Transverse colon (tissue), 4 donors: Measurements from ENCODE around the gene SURF6. TPM values are rescaled to one million over a fixed set of nuclear protein-coding genes. Genes with fewer than 3 reads are reported as not detected.
"Not testable (repeated sequence)": the region's sequence is repeated elsewhere in the genome, so short reads cannot be mapped to it uniquely, and the experiment has no call there.

ENCODE experiments used
- DNase-seq: peaks from one replicate; pipeline ENCODE4 v3.0.0-alpha.2; 2019
- H3K27ac ChIP-seq, 4 donors: fragments of 200-600 bp; sonication (generic); 2 replicates each; pipeline ENCODE4 v1.5.1; 2016 to 2018; ENCODE audit warnings: inconsistent platforms in 4 of 4
- H3K27me3 ChIP-seq: fragments of 200-600 bp; sonication (generic); 2 replicates; pipeline ENCODE4 v1.5.1; 2017; ENCODE audit warnings: inconsistent platforms
- H3K36me3 ChIP-seq, 4 donors: fragments of 200-600 bp; sonication (generic); 2 replicates each; pipeline ENCODE4 v1.5.1; 2017 to 2019; ENCODE audit warnings: inconsistent platforms in 4 of 4
- H3K4me1 ChIP-seq, 4 donors: fragments of 200-600 bp; sonication (generic); 2 replicates each; pipeline ENCODE4 v1.5.1; 2017 to 2020; ENCODE audit warnings: inconsistent platforms in 4 of 4
- H3K4me3 ChIP-seq, 4 donors: fragments of 200-600 bp; sonication (generic); 1 replicate in 1 of 4; 2 replicates in 3 of 4; pipeline versions ENCODE4 v1.5.1 to v1.6.1; 2017 to 2019; ENCODE audit warnings: inconsistent platforms in 4 of 4
- H3K9me3 ChIP-seq, 2 donors: fragments of 200-600 bp; sonication (generic); 2 replicates each; pipeline ENCODE4 v1.5.1; 2017 to 2019; ENCODE audit warnings: inconsistent platforms in 2 of 2
- CTCF ChIP-seq, 5 experiments: fragments of 200-600 bp in 3 of 5; fragments of 450-650 bp in 2 of 5; sonication (generic) in 3 of 5; IDR thresholded peaks; 1 replicate in 2 of 5; 2 replicates in 3 of 5; pipeline ENCODE4 v1.5.1; 2016 to 2017; ENCODE audit warnings: antibody characterized with exemption in 5 of 5, inconsistent platforms in 3 of 5, mild to moderate bottlenecking in 2 of 5, moderate library complexity in 1 of 5
- EP300 ChIP-seq: sonication (generic); formaldehyde crosslinking; IDR thresholded peaks from one replicate; pipeline ENCODE4 v1.6.1; 2017; ENCODE audit warnings: antibody characterized with exemption, low read depth
- POLR2A ChIP-seq: fragments of 450-650 bp; IDR thresholded peaks from one replicate; pipeline ENCODE4 v1.6.1; 2016; ENCODE audit warnings: antibody characterized with exemption, mild to moderate bottlenecking, moderate library complexity
- POLR2AphosphoS5 ChIP-seq, 3 donors: sonication (generic); formaldehyde crosslinking; IDR thresholded peaks; one replicate each; pipeline ENCODE4 v1.6.1; 2016; ENCODE audit warnings: antibody characterized with exemption in 3 of 3
- WGBS, 2 donors: methylation state at CpG; one replicate each; pipeline ENCODE4 v1.1.5; 2018; ENCODE audit warnings: low coverage in 1 of 2; 5-methylcytosine and 5-hydroxymethylcytosine counted together
- in situ Hi-C, 4 donors: fragments of 200-750 bp; cut with MboI; loops; one replicate each; pipeline versions ENCODE4 v1.15.0 to v1.15.1; 2017; ENCODE audit warnings: low sequenced_read_pairs in 3 of 4, low pct_ligation_motif_present in 1 of 4, low pct_unique_long_range_greater_than_20kb in 1 of 4
- intact Hi-C: fragments of 100-400 bp; cut with DNase I; formaldehyde crosslinking; loops from one replicate; pipeline ENCODE4 v1.15.1; 2023; ENCODE audit warnings: low total_unique reads
- total RNA-seq, 4 donors: library from RNA; depleted of rRNA; stranded (reverse); fragments of >200 nt; gene quantifications; one replicate each; pipeline ENCODE4 v1.1.0, GENCODE V29; 2016

Gene SURF6
- total RNA-seq, 4 donors from 2014 or later, result 18.1 to 61.3 (median 22.5) TPM

DNA sequence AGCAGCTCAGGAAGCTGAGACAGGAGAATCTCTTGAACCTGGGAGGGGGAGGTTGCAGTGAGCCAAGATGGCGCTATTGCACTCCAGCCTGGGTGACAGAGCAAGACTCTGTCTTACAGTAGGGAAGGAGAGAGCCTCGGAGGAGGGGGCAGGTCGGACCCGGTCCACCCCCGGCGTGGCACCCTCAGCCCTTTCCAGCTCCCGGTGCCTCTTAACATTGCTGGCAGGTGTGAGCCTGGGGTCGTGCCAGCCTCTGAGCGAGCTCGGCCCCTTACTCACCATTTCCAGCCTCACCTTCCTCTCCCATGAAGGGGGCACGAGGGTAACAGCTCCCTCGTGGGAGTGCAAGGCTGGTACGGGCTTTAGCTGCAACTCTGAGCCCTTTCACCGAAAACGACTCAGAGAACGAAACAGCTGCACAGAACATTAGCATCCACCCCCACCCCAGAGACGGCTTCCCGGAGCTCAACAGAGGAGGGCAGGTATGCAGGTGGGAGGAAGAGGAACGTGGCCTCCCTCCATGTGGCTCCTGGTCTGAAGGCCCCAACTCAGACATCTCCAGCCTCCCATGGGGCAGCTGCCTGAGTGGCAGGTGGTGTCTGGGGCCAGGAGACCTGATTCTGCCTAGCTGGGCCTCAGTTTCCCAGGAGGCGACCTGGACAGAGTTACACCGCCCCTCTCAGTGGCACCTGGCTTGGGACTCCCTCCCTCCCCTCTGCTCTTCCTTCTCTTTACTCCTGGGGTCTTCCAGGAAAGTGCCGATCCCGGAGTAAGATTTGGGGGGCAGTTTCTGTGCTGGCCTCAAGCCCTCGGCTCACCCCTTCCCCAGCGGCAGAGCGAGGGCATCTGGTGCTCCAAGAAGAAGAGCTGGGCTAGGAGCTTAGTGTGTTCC, 32.5 kb downstream of the SURF6 start:
- H3K27ac ChIP-seq, result no peak overlapping the region
- DNase-seq, result no peak
- no peaks in the 10 kb centered on the region for H3K36me3 ChIP-seq
- WGBS, 2 donors, result 72% methylated on average over 26 of the region's 26 CpGs; no CpG with 5 or more reads in 1 of the 2 donors
- no peaks in the 10 kb centered on the region for H3K27me3 ChIP-seq
- in situ Hi-C loops, result no loop called here
- no peaks in the 10 kb centered on the region for H3K4me1 ChIP-seq
- no peak overlapping the region for H3K4me3 ChIP-seq
- intact Hi-C loops, result no loop called here
- TF ChIP-seq POLR2A (no peak), CTCF (IDR thresholded peaks at IDR 0.05) (no peak), EP300 (no peak), POLR2AphosphoS5 (IDR thresholded peaks at IDR 0.05) (no peak)
- no peaks in the 10 kb centered on the region for H3K9me3 ChIP-seq

DNA sequence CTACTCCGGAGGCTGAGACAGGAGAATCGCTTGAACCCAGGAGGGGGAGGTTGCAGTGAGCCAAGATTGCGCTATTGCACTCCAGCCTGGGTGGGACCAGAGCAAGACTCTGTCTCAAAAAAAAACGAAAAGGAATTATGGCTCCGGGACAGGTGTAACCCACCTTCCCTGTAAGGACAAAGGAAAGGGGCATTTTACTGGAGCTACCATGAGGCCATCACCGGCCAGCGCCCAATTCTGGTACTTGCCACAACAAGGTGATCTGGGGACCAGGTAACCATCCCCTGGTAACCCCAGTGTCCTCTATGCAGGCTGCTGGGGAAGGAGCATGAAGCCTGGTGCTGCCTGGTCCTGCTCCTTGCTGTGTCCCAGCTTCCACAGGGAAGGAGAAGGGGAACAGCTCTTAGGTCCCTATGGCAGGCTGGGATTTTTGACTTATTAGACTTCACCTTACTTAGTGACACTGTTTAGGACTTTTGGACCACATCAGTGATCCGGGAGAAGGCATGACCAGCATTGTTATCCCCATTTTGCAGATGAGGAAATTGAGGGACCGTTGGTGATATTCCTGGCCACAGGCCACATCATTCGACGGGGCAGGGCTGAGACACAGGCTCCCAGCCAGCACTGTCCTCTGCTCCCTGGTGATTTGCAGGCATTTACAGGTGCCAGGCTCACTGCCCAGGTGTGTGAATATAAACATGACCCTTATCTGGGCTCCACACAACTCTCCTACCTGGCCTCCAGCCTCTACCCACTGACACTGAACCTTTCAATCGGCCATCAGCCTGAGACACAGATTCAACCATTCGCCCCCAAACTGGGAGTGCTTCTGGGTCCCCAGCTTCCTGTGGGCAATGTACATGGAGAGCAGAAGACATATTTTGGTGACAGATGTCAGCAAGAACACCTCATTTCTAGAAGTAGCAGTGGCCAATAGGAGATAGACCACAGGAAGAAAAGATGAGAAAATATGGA, 34.4 kb downstream of the SURF6 start:
- Histone ChIP-seq H3K27me3 (no peaks in the 10 kb centered on the region), H3K27ac (no peak overlapping the region), H3K4me3 (no peak overlapping the region), H3K36me3 (no peaks in the 10 kb centered on the region), H3K9me3 (no peaks in the 10 kb centered on the region), H3K4me1 (no peaks in the 10 kb centered on the region)
- WGBS, 2 donors, result 83 to 85% methylated on average over 1 to 13 of the region's 13 CpGs
- TF ChIP-seq CTCF (IDR thresholded peaks at IDR 0.05) (no peak), EP300 (no peak), POLR2AphosphoS5 (IDR thresholded peaks at IDR 0.05) (no peak), POLR2A (no peak)
- intact Hi-C loops (loop anchor here (1.0 kb wide), 1 partner anchor 29 kb away; no protein-coding TSS in a partner anchor), in situ Hi-C loops (no loop called here)
- no peak for DNase-seq

GRCh38 chr9:133299996-133300395, 36.0 kb downstream of the SURF6 start:
- H3K4me1 ChIP-seq, H3K27me3 ChIP-seq, in situ Hi-C loops, H3K9me3 ChIP-seq, intact Hi-C loops, H3K4me3 ChIP-seq, DNase-seq, H3K27ac ChIP-seq, H3K36me3 ChIP-seq: not testable (repeated sequence)
- WGBS, 2 donors, result 79% methylated on average over 12 of the region's 16 CpGs; no CpG with 5 or more reads in 1 of the 2 donors

GRCh38 chr9:133294257-133294656, 41.7 kb downstream of the SURF6 start:
- 60 to 64% methylated on average over 1 of the region's 1 CpG for WGBS, 2 donors
- DNase-seq, result no peak
- peaks cover 3% of the 10 kb centered on the region for H3K27me3 ChIP-seq
- in situ Hi-C loops (no loop called here), intact Hi-C loops (loop anchor here (5.0 kb wide), 1 partner anchor 1197 kb away; no protein-coding TSS in a partner anchor)
- TF ChIP-seq POLR2A (no peak), CTCF (IDR thresholded peaks at IDR 0.05) (no peak), POLR2AphosphoS5 (IDR thresholded peaks at IDR 0.05) (no peak), EP300 (no peak)
- H3K4me3 ChIP-seq, result no peak overlapping the region
- H3K9me3 ChIP-seq, result peaks cover 9% of the 10 kb centered on the region in 2 donors
- no peaks in the 10 kb centered on the region for H3K4me1 ChIP-seq
- H3K27ac ChIP-seq, result no peak overlapping the region
- no peaks in the 10 kb centered on the region for H3K36me3 ChIP-seq
